Left kidney (tissue), 2 donors: Measurements from ENCODE around the gene CEP68. TPM values are rescaled to one million over a fixed set of nuclear protein-coding genes. Genes with fewer than 3 reads are reported as not detected.
A peak's percentile ranks its signal among the peaks of the same experiment; 100 is the strongest.
"Not testable (repeated sequence)": the region's sequence is repeated elsewhere in the genome, so short reads cannot be mapped to it uniquely, and the experiment has no call there.

ENCODE experiments used
- DNase-seq: peaks from one replicate; pipeline ENCODE4 v3.0.0-alpha.2; 2013
- polyA plus RNA-seq: library from polyadenylated mRNA; unstranded; fragments of 120-200 nt; gene quantifications from one replicate; pipeline ENCODE4 v1.2.1, GENCODE V29; 2013; ENCODE audit not compliant: insufficient read length

Gene CEP68
- polyA plus RNA-seq, 1 donor: 27.5 TPM

- no peak for DNase-seq
Observed at GRCh38 chr2:65079017-65079416, 22.8 kb downstream of the CEP68 start.

- no peak for DNase-seq
Observed at GRCh38 chr2:65081232-65081685, 25.0 kb downstream of the CEP68 start.

- no peak for DNase-seq
Observed at GRCh38 chr2:65085148-65085547, 28.9 kb downstream of the CEP68 start.

GRCh38 chr2:65092791-65093190 lies 36.6 kb downstream of the CEP68 start:
- DNase-seq: no peak

GRCh38 chr2:65093211-65093610 lies 37.0 kb downstream of the CEP68 start:
- DNase-seq: no peak

GRCh38 chr2:65096948-65097347 lies 40.7 kb downstream of the CEP68 start:
- DNase-seq: no peak

- DNase-seq: no peak
Observed at GRCh38 chr2:65097844-65098243, 41.6 kb downstream of the CEP68 start.

- no peak for DNase-seq
Observed at GRCh38 chr2:65098741-65099140, 42.5 kb downstream of the CEP68 start.

GRCh38 chr2:65101071-65101470 lies 44.9 kb downstream of the CEP68 start:
- DNase-seq: no peak

GRCh38 chr2:65103013-65103715 lies 46.9 kb downstream of the CEP68 start:
- peak; percentile 15 for DNase-seq

GRCh38 chr2:65107530-65107929 lies 51.3 kb downstream of the CEP68 start:
- DNase-seq: no peak

- no peak for DNase-seq
Observed at GRCh38 chr2:65108780-65109179, 52.6 kb downstream of the CEP68 start.

- DNase-seq: no peak
Observed at GRCh38 chr2:65112633-65113032, 56.4 kb downstream of the CEP68 start.

- DNase-seq: no peak
Observed at GRCh38 chr2:65113229-65113628, 57.0 kb downstream of the CEP68 start.

- DNase-seq: no peak
Observed at GRCh38 chr2:65113816-65114215, 57.6 kb downstream of the CEP68 start.

GRCh38 chr2:65114921-65115320 lies 58.7 kb downstream of the CEP68 start:
- no peak for DNase-seq

- no peak for DNase-seq
Observed at GRCh38 chr2:65116645-65117044, 60.4 kb downstream of the CEP68 start.

- no peak for DNase-seq
Observed at GRCh38 chr2:65120990-65121693, 64.9 kb downstream of the CEP68 start.

- no peak for DNase-seq
Observed at GRCh38 chr2:65122313-65122712, 66.1 kb downstream of the CEP68 start.

- DNase-seq: not testable (repeated sequence)
Observed at GRCh38 chr2:65125457-65125856, 69.2 kb downstream of the CEP68 start.

GRCh38 chr2:65128297-65129190 lies 72.3 kb downstream of the CEP68 start:
- DNase-seq: no peak

- no peak for DNase-seq
Observed at GRCh38 chr2:65129286-65129825, 73.1 kb downstream of the CEP68 start.
